HL-60 (cell line): ENCODE results near the gene SNAI3.

Experiments
- DNase-seq, 2 experiments: peaks; one replicate each; pipeline ENCODE4 v3.0.0-alpha.2; 2010 to 2020; ENCODE audit warnings: low read depth in 1 of 2, low spot score in 1 of 2
- H3K27ac ChIP-seq: fragments of 250-450 bp; sonication (Bioruptor Pico); replicated peaks from 2 replicates; pipeline ENCODE4 v1.5.1; 2020; ENCODE audit warnings: mild to moderate bottlenecking, moderate library complexity
- H3K27me3 ChIP-seq: fragments of 250-450 bp; sonication (Bioruptor Pico); 2 replicates; pipeline ENCODE4 v1.5.1; 2021; ENCODE audit warnings: mild to moderate bottlenecking, moderate library complexity; ENCODE audit not compliant: insufficient read depth, poor library complexity, severe bottlenecking
- H3K4me3 ChIP-seq: replicated peaks from 2 replicates; pipeline ENCODE4 v1.5.1; 2011; ENCODE audit warnings: mild to moderate bottlenecking, control low read depth, low read length; ENCODE audit not compliant: insufficient read depth
- CTCF ChIP-seq: IDR thresholded peaks from one replicate; pipeline ENCODE4 v1.5.1; 2011; ENCODE audit warnings: low read length, control low read depth, inconsistent platforms; ENCODE audit not compliant: insufficient read depth
- GABPA ChIP-seq: IDR thresholded peaks from 2 replicates; pipeline ENCODE4 v1.6.1; 2012; ENCODE audit warnings: low read depth
- POLR2AphosphoS5 ChIP-seq: IDR thresholded peaks from 2 replicates; pipeline ENCODE4 v1.6.1; 2012; ENCODE audit warnings: low read depth
- REST ChIP-seq: IDR thresholded peaks from 2 replicates; pipeline ENCODE4 v1.6.1; 2012; ENCODE audit warnings: low read depth; ENCODE audit not compliant: insufficient replicate concordance
- SPI1 ChIP-seq: IDR thresholded peaks from 2 replicates; pipeline ENCODE4 v1.6.1; 2012; ENCODE audit warnings: low read depth, mild to moderate bottlenecking, borderline replicate concordance

Gene SNAI3

GRCh38 chr16:88646345-88647034 is 39.8 kb downstream of the SNAI3 start:
- Histone ChIP-seq H3K27ac (no peak overlapping the region), H3K4me3 (no peak overlapping the region), H3K27me3 (no peaks in the 10 kb centered on the region)
- no peak for DNase-seq
- no peak for TF ChIP-seq SPI1
- no peak for TF ChIP-seq CTCF
- TF ChIP-seq REST: no peak
- no peak for TF ChIP-seq POLR2AphosphoS5
- TF ChIP-seq GABPA: no peak

GRCh38 chr16:88645941-88646340 is 40.4 kb downstream of the SNAI3 start:
- DNase-seq: no peak
- H3K4me3 ChIP-seq: no peak overlapping the region
- H3K27ac ChIP-seq: no peak overlapping the region
- TF ChIP-seq REST (no peak), GABPA (no peak), POLR2AphosphoS5 (no peak), SPI1 (no peak), CTCF (no peak)
- H3K27me3 ChIP-seq: no peaks in the 10 kb centered on the region

- Histone ChIP-seq H3K27me3 (no peaks in the 10 kb centered on the region), H3K27ac (no peak overlapping the region), H3K4me3 (no peak overlapping the region)
- TF ChIP-seq SPI1 (no peak), GABPA (no peak), POLR2AphosphoS5 (no peak), REST (no peak), CTCF (no peak)
- DNase-seq: no peak
These were observed 40.9 kb downstream of the SNAI3 start for GRCh38 chr16:88645455-88645854.
